ENCODE data around the gene PRPF8.
"Not testable (repeated sequence)": the region's sequence is repeated elsewhere in the genome, so short reads cannot be mapped to it uniquely, and the experiment has no call there.

The PRPF8 gene

GRCh38 chr17:1658100-1658499 is 26.6 kb downstream of the PRPF8 start:
- Mint-ChIP-seq H3K36me3 (ENCODE audit: low read depth) (peaks cover 86% of the 10 kb centered on the region), H3K27ac (no peak overlapping the region), H3K27me3 (ENCODE audit: low read depth, poor library complexity) (peaks cover 3% of the 10 kb centered on the region), H3K4me3 (no peak overlapping the region), H3K9me3 (no peaks in the 10 kb centered on the region), H3K4me1 (no peaks in the 10 kb centered on the region)
- no peak for TF ChIP-seq CTCF (IDR thresholded peaks at IDR 0.05)
- DNase-seq, result no peak

GRCh38 chr17:1653735-1654134 is 30.9 kb downstream of the PRPF8 start:
- Mint-ChIP-seq H3K27me3 (ENCODE audit: low read depth, poor library complexity) (no peaks in the 10 kb centered on the region), H3K4me3 (no peak overlapping the region), H3K36me3 (ENCODE audit: low read depth) (peaks cover 64% of the 10 kb centered on the region), H3K4me1 (no peaks in the 10 kb centered on the region), H3K9me3 (no peaks in the 10 kb centered on the region), H3K27ac (no peak overlapping the region)
- no peak for DNase-seq
- TF ChIP-seq CTCF (IDR thresholded peaks at IDR 0.05), result no peak

- peaks cover 55% of the 10 kb centered on the region for H3K36me3 Mint-ChIP-seq (ENCODE audit: low read depth)
- not testable (repeated sequence) for H3K9me3 Mint-ChIP-seq; DNase-seq; H3K27ac Mint-ChIP-seq; H3K27me3 Mint-ChIP-seq (ENCODE audit: low read depth, poor library complexity); H3K4me3 Mint-ChIP-seq; H3K4me1 Mint-ChIP-seq
Measured at GRCh38 chr17:1652794-1653193, 31.9 kb downstream of the PRPF8 start.

GRCh38 chr17:1651559-1651844 is 33.2 kb downstream of the PRPF8 start:
- DNase-seq, result no peak
- Mint-ChIP-seq H3K27me3 (ENCODE audit: low read depth, poor library complexity) (peaks cover 10% of the 10 kb centered on the region), H3K36me3 (ENCODE audit: low read depth) (peaks cover 44% of the 10 kb centered on the region), H3K9me3 (no peaks in the 10 kb centered on the region), H3K4me3 (no peak overlapping the region), H3K27ac (no peak overlapping the region), H3K4me1 (peaks cover 10% of the 10 kb centered on the region)
- no peak for TF ChIP-seq CTCF (IDR thresholded peaks at IDR 0.05)

DNA sequence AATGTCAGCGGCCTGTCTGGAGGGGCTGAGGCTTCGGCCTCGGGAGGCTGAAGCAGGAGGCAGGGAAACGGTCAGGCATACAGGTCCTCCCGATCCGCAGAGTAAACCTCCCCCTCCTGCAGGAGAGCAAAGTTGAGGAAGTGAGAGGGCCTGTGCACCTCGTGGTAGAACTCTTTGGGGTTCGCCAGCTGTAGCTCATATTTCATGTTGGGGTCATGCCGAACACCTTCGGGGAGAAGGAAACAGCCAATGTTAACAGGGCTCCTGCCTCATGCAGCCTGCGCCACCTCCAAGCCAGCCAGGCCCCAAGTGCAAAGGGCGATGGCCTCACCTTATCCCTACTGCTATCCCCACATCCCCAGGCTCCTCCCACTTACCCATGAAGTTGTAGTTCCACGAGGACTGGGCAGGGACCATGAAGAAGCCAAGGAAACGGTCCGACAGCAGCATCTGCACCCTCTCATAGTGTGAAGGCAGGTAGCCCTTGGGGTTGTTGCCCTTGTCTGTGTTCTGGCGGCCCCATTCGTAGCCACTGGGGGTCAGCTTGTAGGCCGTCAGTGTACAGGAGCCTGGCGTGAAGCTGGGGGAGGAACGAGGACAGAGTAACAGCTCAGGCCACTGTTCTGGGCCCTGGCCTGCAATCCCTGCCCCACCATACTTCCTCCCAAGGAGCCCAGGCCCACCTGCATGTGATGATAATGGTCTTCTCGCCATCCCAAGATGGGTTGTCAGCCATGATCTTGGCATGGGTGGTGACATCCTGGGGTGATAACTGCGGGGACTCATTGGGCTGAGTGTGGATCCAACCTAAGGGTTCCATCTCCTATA is 33.7 kb downstream of the PRPF8 start:
- Mint-ChIP-seq H3K9me3 (no peaks in the 10 kb centered on the region), H3K27me3 (ENCODE audit: low read depth, poor library complexity) (peaks cover 14% of the 10 kb centered on the region), H3K4me1 (peaks cover 16% of the 10 kb centered on the region), H3K27ac (no peak overlapping the region), H3K4me3 (no peak overlapping the region), H3K36me3 (ENCODE audit: low read depth) (peaks cover 38% of the 10 kb centered on the region)
- DNase-seq, result no peak
- TF ChIP-seq CTCF (IDR thresholded peaks at IDR 0.05), result no peak

DNA sequence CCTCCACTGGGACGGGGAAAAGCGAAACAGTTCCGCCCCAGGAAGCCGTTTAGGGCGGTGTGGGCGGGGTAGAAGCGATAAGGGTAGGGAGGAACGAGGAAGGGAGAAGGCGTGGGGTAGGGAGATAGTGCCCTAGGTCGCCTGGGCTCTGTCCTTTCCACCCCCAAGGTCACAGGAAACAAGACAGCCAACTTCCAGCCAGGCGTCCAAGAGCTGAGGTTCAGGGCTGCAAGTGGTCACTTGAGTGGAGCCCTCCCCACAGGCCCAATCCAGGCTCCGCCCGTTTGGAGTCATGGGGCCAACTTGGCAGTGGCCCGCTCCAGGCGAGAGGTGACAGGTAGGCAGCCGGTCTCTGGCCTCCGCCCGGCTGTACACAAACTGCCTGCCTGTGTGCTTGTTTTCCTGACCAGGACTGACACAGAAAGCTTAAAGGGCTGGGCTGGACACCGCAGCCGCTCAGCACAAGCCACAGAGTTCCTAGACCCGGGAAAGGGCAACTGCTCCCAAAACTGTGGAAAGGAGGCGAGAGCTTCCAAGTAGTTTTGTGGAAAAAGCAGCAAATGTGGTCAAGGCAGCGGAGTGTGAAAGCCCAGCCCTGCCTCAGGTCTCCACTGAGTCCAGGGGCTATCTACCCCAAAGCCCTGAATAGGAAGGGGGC is 34.7 kb downstream of the PRPF8 start, which contains the start of gene RILP:
Gene RILP, minus strand, starts transcription at position 23 of the 658 bp plus-strand sequence. CDS start 62 bp downstream, outside the sequence.
- no peak within 1 kb of the TSS for H3K27ac Mint-ChIP-seq
- peaks cover 25% of the 10 kb centered on the region for H3K4me1 Mint-ChIP-seq
- H3K27me3 Mint-ChIP-seq (ENCODE audit: low read depth, poor library complexity), result peaks cover 20% of the 10 kb centered on the region
- no peaks in the 10 kb centered on the region for H3K9me3 Mint-ChIP-seq
- peak; percentile 36 for DNase-seq
- no peak for TF ChIP-seq CTCF (IDR thresholded peaks at IDR 0.05)
- H3K36me3 Mint-ChIP-seq (ENCODE audit: low read depth), result peaks cover 33% of the 10 kb centered on the region
- H3K4me3 Mint-ChIP-seq, result peak within 1 kb of the TSS; percentile 66
